Suprapubic skin (tissue), 4 donors: ENCODE data around the gene DUSP10.

Experiments
- POLR2A ChIP-seq, 2 donors: fragments of 450-650 bp; IDR thresholded peaks; one replicate each; pipeline ENCODE4 v1.6.1; 2017; ENCODE audit warnings: antibody characterized with exemption in 2 of 2, mild to moderate bottlenecking in 2 of 2, moderate library complexity in 2 of 2
- POLR2AphosphoS5 ChIP-seq, 3 donors: sonication (generic); formaldehyde crosslinking; IDR thresholded peaks; one replicate each; pipeline ENCODE4 v1.6.1; 2017; ENCODE audit warnings: antibody characterized with exemption in 3 of 3
- TF ChIP-seq, protein P1 (sequence below), 2 donors: fragments of 200-600 bp in 1 of 2; fragments of 450-650 bp in 1 of 2; sonication (generic) in 1 of 2; IDR thresholded peaks; one replicate each; pipeline ENCODE4 v1.5.1; 2016 to 2019; ENCODE audit warnings: antibody characterized with exemption in 2 of 2, mild to moderate bottlenecking in 1 of 2, moderate library complexity in 1 of 2

DNA sequence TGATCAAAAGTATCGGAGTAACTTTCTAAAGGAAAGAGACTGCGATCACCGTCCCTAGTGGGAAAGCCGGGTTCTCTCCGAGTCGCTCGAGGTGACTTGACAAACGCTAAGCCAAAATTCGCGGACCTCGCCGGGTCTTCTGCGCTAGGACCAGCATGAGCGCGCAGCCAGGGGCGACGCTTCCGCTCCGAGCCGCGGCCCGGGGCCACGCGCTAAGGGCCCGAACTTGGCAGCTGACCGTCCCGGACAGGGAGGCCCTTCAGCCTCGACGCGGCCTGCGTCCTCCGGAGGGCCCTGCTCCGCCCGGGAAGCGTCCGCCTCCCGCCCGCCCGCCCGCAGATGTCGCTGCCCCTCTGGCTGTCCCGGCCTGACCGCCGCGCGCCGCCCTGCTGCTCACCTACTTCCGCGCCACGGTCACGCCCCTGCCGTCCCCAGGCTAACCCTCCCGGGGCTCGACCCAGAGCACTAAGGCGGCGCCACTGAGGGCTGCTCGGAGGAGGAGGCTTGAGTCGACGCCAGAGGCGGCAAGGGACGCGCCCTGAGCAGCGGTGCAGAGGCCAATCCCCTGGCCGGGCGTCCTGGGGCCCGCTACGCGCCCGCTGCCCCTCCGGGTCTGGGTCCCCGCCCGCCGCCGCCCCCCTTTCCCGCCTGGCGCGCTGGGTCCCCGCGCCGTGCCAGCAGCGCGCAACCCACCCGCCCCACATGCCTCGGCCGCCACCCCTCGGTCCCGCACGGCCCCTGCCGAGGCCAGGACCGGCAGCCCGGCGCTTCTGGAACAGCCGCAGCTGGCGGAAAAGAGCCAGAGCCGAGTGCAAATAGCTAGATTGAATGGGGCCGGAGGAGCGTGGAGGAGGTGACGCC lies 896 bp upstream of the DUSP10 start:
- TF ChIP-seq POLR2AphosphoS5 (IDR thresholded peaks at IDR 0.05) (no peak), POLR2A (IDR thresholded peaks at IDR 0.05) (no peak)
- TF ChIP-seq, protein P1, sequence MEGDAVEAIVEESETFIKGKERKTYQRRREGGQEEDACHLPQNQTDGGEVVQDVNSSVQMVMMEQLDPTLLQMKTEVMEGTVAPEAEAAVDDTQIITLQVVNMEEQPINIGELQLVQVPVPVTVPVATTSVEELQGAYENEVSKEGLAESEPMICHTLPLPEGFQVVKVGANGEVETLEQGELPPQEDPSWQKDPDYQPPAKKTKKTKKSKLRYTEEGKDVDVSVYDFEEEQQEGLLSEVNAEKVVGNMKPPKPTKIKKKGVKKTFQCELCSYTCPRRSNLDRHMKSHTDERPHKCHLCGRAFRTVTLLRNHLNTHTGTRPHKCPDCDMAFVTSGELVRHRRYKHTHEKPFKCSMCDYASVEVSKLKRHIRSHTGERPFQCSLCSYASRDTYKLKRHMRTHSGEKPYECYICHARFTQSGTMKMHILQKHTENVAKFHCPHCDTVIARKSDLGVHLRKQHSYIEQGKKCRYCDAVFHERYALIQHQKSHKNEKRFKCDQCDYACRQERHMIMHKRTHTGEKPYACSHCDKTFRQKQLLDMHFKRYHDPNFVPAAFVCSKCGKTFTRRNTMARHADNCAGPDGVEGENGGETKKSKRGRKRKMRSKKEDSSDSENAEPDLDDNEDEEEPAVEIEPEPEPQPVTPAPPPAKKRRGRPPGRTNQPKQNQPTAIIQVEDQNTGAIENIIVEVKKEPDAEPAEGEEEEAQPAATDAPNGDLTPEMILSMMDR (IDR thresholded peaks at IDR 0.05): peak in 1 of 2 donors; percentile 16
